ENCODE results near the gene PAH. TPM values are rescaled to one million over a fixed set of nuclear protein-coding genes. Genes with fewer than 3 reads are reported as not detected.

Gene PAH
- total RNA-seq, 1 experiment from 2014 or later = 0.19 TPM

DNA sequence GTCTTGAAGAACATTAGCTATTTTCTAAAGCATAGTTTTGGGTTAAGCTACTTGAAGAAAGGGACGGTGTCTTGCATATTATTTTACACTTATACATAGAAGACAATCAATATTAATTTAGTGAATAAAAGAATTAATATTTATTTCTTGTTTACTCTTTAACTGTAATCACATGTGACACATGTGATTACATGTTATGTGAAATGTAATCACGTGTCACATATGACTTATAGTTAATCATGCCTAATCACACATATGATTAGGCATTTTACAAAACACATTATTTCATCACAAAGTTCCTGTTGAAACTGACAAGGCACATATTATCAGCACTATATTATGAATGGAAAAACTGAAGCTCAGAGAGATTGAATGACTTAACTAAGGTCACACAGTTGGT lies 4.8 kb downstream of the PAH start:
- H2AFZ ChIP-seq (ENCODE audit: low read length) = no peak overlapping the region
- H3K4me2 ChIP-seq (ENCODE audit: low read depth, low read length, poor library complexity, severe bottlenecking) = no peak overlapping the region
- no peaks in the 10 kb centered on the region for H3K79me2 ChIP-seq (ENCODE audit: low read length)
- H3K36me3 ChIP-seq (ENCODE audit: insufficient read depth, low read length) = no peaks in the 10 kb centered on the region
- H3K9me2 ChIP-seq (replicated peaks; ENCODE audit: insufficient read depth, low read length) = no peaks in the 10 kb centered on the region
- H4K20me1 ChIP-seq (ENCODE audit: insufficient read depth, low read depth, low read length) = no peaks in the 10 kb centered on the region
- H3K9me3 ChIP-seq (ENCODE audit: low read length) = no peaks in the 10 kb centered on the region
- no peaks in the 10 kb centered on the region for H3K27me3 ChIP-seq (ENCODE audit: low read length)
- no peak overlapping the region for H3K4me3 ChIP-seq (ENCODE audit: low read length)
- no peak overlapping the region for H3K27ac ChIP-seq (ENCODE audit: low read length)
- no peak for DNase-seq
- H3K4me1 ChIP-seq (ENCODE audit: low read length) = peaks cover 4% of the 10 kb centered on the region
- no peak overlapping the region for H3K9ac ChIP-seq (ENCODE audit: low read length)

DNA sequence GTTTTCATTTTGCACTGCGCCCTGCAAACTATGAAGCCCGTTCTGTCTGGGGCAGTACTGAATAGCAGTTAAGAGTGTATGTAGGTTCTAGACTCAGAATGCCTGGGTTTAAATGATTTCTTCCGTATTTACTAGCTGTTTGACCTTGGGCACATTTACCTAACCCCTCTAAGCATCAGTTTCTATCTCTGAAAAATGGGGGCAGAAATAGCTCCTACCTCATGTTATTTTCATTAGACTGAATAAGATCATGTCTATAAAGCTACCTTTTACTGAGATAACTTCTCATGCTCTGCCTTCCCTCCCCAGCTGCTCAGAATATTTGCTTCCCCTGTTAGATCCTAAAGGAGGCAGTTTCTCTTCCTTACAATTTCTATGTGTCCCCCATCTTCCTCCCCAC lies 5.7 kb downstream of the PAH start:
- Histone ChIP-seq H3K4me1 (ENCODE audit: low read length) (no peaks in the 10 kb centered on the region), H3K4me3 (ENCODE audit: low read length) (no peak overlapping the region), H3K27ac (ENCODE audit: low read length) (no peak overlapping the region), H3K79me2 (ENCODE audit: low read length) (no peaks in the 10 kb centered on the region), H3K9me3 (ENCODE audit: low read length) (no peaks in the 10 kb centered on the region), H2AFZ (ENCODE audit: low read length) (no peak overlapping the region), H3K27me3 (ENCODE audit: low read length) (no peaks in the 10 kb centered on the region), H3K9me2 (replicated peaks; ENCODE audit: insufficient read depth, low read length) (no peaks in the 10 kb centered on the region), H3K9ac (ENCODE audit: low read length) (no peak overlapping the region), H3K4me2 (ENCODE audit: low read depth, low read length, poor library complexity, severe bottlenecking) (no peak overlapping the region), H4K20me1 (ENCODE audit: insufficient read depth, low read depth, low read length) (no peaks in the 10 kb centered on the region), H3K36me3 (ENCODE audit: insufficient read depth, low read length) (no peaks in the 10 kb centered on the region)
- no peak for DNase-seq

- no peaks in the 10 kb centered on the region for H3K9me2 ChIP-seq (replicated peaks; ENCODE audit: insufficient read depth, low read length)
- no peak overlapping the region for H3K9ac ChIP-seq (ENCODE audit: low read length)
- no peaks in the 10 kb centered on the region for H3K4me1 ChIP-seq (ENCODE audit: low read length)
- H3K79me2 ChIP-seq (ENCODE audit: low read length) = no peaks in the 10 kb centered on the region
- no peak overlapping the region for H3K27ac ChIP-seq (ENCODE audit: low read length)
- H3K36me3 ChIP-seq (ENCODE audit: insufficient read depth, low read length) = no peaks in the 10 kb centered on the region
- H2AFZ ChIP-seq (ENCODE audit: low read length) = no peak overlapping the region
- H4K20me1 ChIP-seq (ENCODE audit: insufficient read depth, low read depth, low read length) = no peaks in the 10 kb centered on the region
- no peak for DNase-seq
- no peaks in the 10 kb centered on the region for H3K27me3 ChIP-seq (ENCODE audit: low read length)
- H3K9me3 ChIP-seq (ENCODE audit: low read length) = no peaks in the 10 kb centered on the region
- no peak overlapping the region for H3K4me2 ChIP-seq (ENCODE audit: low read depth, low read length, poor library complexity, severe bottlenecking)
- no peak overlapping the region for H3K4me3 ChIP-seq (ENCODE audit: low read length)
These were observed 6.3 kb downstream of the PAH start for GRCh38 chr12:102910792-102911191.

- Histone ChIP-seq H2AFZ (ENCODE audit: low read length) (no peak overlapping the region), H3K36me3 (ENCODE audit: insufficient read depth, low read length) (no peaks in the 10 kb centered on the region), H3K27ac (ENCODE audit: low read length) (no peak overlapping the region), H3K4me3 (ENCODE audit: low read length) (no peak overlapping the region), H3K4me2 (ENCODE audit: low read depth, low read length, poor library complexity, severe bottlenecking) (no peak overlapping the region), H3K27me3 (ENCODE audit: low read length) (no peaks in the 10 kb centered on the region), H3K9me3 (ENCODE audit: low read length) (no peaks in the 10 kb centered on the region), H3K9ac (ENCODE audit: low read length) (no peak overlapping the region), H3K9me2 (replicated peaks; ENCODE audit: insufficient read depth, low read length) (no peaks in the 10 kb centered on the region), H3K4me1 (ENCODE audit: low read length) (no peaks in the 10 kb centered on the region), H4K20me1 (ENCODE audit: insufficient read depth, low read depth, low read length) (no peaks in the 10 kb centered on the region), H3K79me2 (ENCODE audit: low read length) (no peaks in the 10 kb centered on the region)
- DNase-seq = no peak
These were observed 6.9 kb downstream of the PAH start for GRCh38 chr12:102910137-102910536.

DNA sequence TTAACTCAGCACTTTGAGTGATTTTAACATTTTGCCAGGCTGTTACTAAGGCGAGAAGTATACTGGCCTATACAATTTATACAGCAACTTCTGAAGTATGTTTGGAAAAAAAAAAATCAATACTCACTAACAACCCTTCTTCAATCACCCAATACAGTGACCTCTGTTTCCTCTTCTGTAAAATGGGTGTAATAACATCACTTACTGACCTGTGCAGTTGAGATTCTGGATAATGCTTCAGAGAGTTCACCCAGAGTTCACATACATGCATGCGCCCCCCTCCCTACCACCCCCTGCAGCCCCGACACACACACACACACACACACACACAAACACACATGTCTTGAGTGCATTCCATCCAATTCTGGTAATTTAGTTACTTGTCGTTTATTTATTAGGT lies 9.1 kb downstream of the PAH start:
- no peaks in the 10 kb centered on the region for H3K9me3 ChIP-seq (ENCODE audit: low read length)

GRCh38 chr12:102905229-102905628 lies 11.8 kb downstream of the PAH start:
- Histone ChIP-seq H3K9ac (ENCODE audit: low read length) (no peak overlapping the region), H3K4me1 (ENCODE audit: low read length) (no peaks in the 10 kb centered on the region), H3K27ac (ENCODE audit: low read length) (no peak overlapping the region), H3K4me2 (ENCODE audit: low read depth, low read length, poor library complexity, severe bottlenecking) (no peak overlapping the region), H4K20me1 (ENCODE audit: insufficient read depth, low read depth, low read length) (no peaks in the 10 kb centered on the region), H3K4me3 (ENCODE audit: low read length) (no peak overlapping the region), H3K9me3 (ENCODE audit: low read length) (no peaks in the 10 kb centered on the region), H3K36me3 (ENCODE audit: insufficient read depth, low read length) (no peaks in the 10 kb centered on the region), H2AFZ (ENCODE audit: low read length) (no peak overlapping the region), H3K9me2 (replicated peaks; ENCODE audit: insufficient read depth, low read length) (no peaks in the 10 kb centered on the region), H3K27me3 (ENCODE audit: low read length) (no peaks in the 10 kb centered on the region), H3K79me2 (ENCODE audit: low read length) (no peaks in the 10 kb centered on the region)
- DNase-seq = no peak

More for the DNA sequence above, 9.1 kb downstream of the PAH start:
- Histone ChIP-seq H3K4me2 (ENCODE audit: low read depth, low read length, poor library complexity, severe bottlenecking) (no peak overlapping the region), H3K36me3 (ENCODE audit: insufficient read depth, low read length) (no peaks in the 10 kb centered on the region), H3K9ac (ENCODE audit: low read length) (no peak overlapping the region), H3K27ac (ENCODE audit: low read length) (no peak overlapping the region), H3K4me1 (ENCODE audit: low read length) (no peaks in the 10 kb centered on the region), H3K4me3 (ENCODE audit: low read length) (no peak overlapping the region), H4K20me1 (ENCODE audit: insufficient read depth, low read depth, low read length) (no peaks in the 10 kb centered on the region), H2AFZ (ENCODE audit: low read length) (no peak overlapping the region), H3K9me2 (replicated peaks; ENCODE audit: insufficient read depth, low read length) (no peaks in the 10 kb centered on the region), H3K79me2 (ENCODE audit: low read length) (no peaks in the 10 kb centered on the region), H3K27me3 (ENCODE audit: low read length) (no peaks in the 10 kb centered on the region)
- DNase-seq = no peak

GRCh38 chr12:102903337-102904007 lies 13.6 kb downstream of the PAH start:
- Histone ChIP-seq H3K4me3 (ENCODE audit: low read length) (no peak overlapping the region), H3K4me2 (ENCODE audit: low read depth, low read length, poor library complexity, severe bottlenecking) (no peak overlapping the region), H3K9me3 (ENCODE audit: low read length) (no peaks in the 10 kb centered on the region), H3K9me2 (replicated peaks; ENCODE audit: insufficient read depth, low read length) (no peaks in the 10 kb centered on the region), H3K9ac (ENCODE audit: low read length) (no peak overlapping the region), H3K79me2 (ENCODE audit: low read length) (no peaks in the 10 kb centered on the region), H3K36me3 (ENCODE audit: insufficient read depth, low read length) (no peaks in the 10 kb centered on the region), H3K27ac (ENCODE audit: low read length) (no peak overlapping the region), H2AFZ (ENCODE audit: low read length) (no peak overlapping the region), H3K4me1 (ENCODE audit: low read length) (no peaks in the 10 kb centered on the region), H3K27me3 (ENCODE audit: low read length) (no peaks in the 10 kb centered on the region), H4K20me1 (ENCODE audit: insufficient read depth, low read depth, low read length) (no peaks in the 10 kb centered on the region)
- no peak for DNase-seq

GRCh38 chr12:102902093-102902492 lies 15.0 kb downstream of the PAH start:
- no peak for DNase-seq
- H3K9ac ChIP-seq (ENCODE audit: low read length) = no peak overlapping the region
- H3K27me3 ChIP-seq (ENCODE audit: low read length) = no peaks in the 10 kb centered on the region
- H3K9me2 ChIP-seq (replicated peaks; ENCODE audit: insufficient read depth, low read length) = no peaks in the 10 kb centered on the region
- no peak overlapping the region for H3K27ac ChIP-seq (ENCODE audit: low read length)
- H3K36me3 ChIP-seq (ENCODE audit: insufficient read depth, low read length) = no peaks in the 10 kb centered on the region
- H2AFZ ChIP-seq (ENCODE audit: low read length) = no peak overlapping the region
- H3K79me2 ChIP-seq (ENCODE audit: low read length) = no peaks in the 10 kb centered on the region
- H3K4me1 ChIP-seq (ENCODE audit: low read length) = no peaks in the 10 kb centered on the region
- H3K9me3 ChIP-seq (ENCODE audit: low read length) = no peaks in the 10 kb centered on the region
- no peak overlapping the region for H3K4me2 ChIP-seq (ENCODE audit: low read depth, low read length, poor library complexity, severe bottlenecking)
- H4K20me1 ChIP-seq (ENCODE audit: insufficient read depth, low read depth, low read length) = no peaks in the 10 kb centered on the region
- H3K4me3 ChIP-seq (ENCODE audit: low read length) = no peak overlapping the region

All from Karpas-422 (cell line).